Heart left ventricle (tissue), 16 donors: Measurements from ENCODE around the gene CNGB1. TPM values are rescaled to one million over a fixed set of nuclear protein-coding genes. Genes with fewer than 3 reads are reported as not detected.

Experiments
- ATAC-seq, 4 donors: fragments of 200-7000 bp; cut with Tn5 transposase; one replicate each; pipeline ENCODE4 v1.9.1; 2020 to 2022; ENCODE audit warnings: moderate library complexity in 4 of 4, mild to moderate bottlenecking in 3 of 4, moderate number of reproducible peaks in 1 of 4
- DNase-seq, 5 donors: peaks; one replicate each; pipeline ENCODE4 v3.0.0-alpha.2; 2020
- H3K27ac ChIP-seq, 12 donors: fragments of 200-600 bp; sonication (generic) in 4 of 12; one replicate each; pipeline versions ENCODE4 v1.5.0 to v1.8.0; 2016 to 2022; ENCODE audit warnings: mild to moderate bottlenecking in 2 of 12
- H3K27me3 ChIP-seq, 9 donors: fragments of 200-600 bp; sonication (generic) in 2 of 9; one replicate each; pipeline versions ENCODE4 v1.5.1 to v1.8.0; 2016 to 2022; ENCODE audit warnings: mild to moderate bottlenecking in 3 of 9
- H3K36me3 ChIP-seq, 9 donors: fragments of 200-600 bp; sonication (generic) in 2 of 9; one replicate each; pipeline versions ENCODE4 v1.5.0 to v1.8.0; 2018 to 2022; ENCODE audit warnings: mild to moderate bottlenecking in 2 of 9
- H3K4me1 ChIP-seq, 12 donors: fragments of 200-600 bp; sonication (generic) in 4 of 12; one replicate each; pipeline versions ENCODE4 v1.5.0 to v1.8.0; 2016 to 2022; ENCODE audit warnings: mild to moderate bottlenecking in 3 of 12
- H3K4me3 ChIP-seq, 12 donors: fragments of 200-600 bp; sonication (generic) in 4 of 12; one replicate each; pipeline versions ENCODE4 v1.5.0 to v1.8.0; 2017 to 2022; ENCODE audit warnings: mild to moderate bottlenecking in 9 of 12, moderate library complexity in 4 of 12
- H3K9me3 ChIP-seq, 12 donors: fragments of 200-600 bp; sonication (generic) in 4 of 12; one replicate each; pipeline versions ENCODE4 v1.5.0 to v1.8.0; 2016 to 2022; ENCODE audit warnings: mild to moderate bottlenecking in 1 of 12
- POLR2A ChIP-seq, 2 donors: fragments of 450-650 bp; IDR thresholded peaks; one replicate each; pipeline ENCODE4 v1.6.1; 2017; ENCODE audit warnings: antibody characterized with exemption in 2 of 2, mild to moderate bottlenecking in 2 of 2, moderate library complexity in 2 of 2
- WGBS, 4 donors: extraction: QIAGEN DNeasy Blood & Tissue Kit in 2 of 4; methylation state at CpG; one replicate each; pipeline versions ENCODE4 v1.1.5 to v1.1.7; 2013 to 2018; 5-methylcytosine and 5-hydroxymethylcytosine counted together
- intact Hi-C, 10 donors: fragments of 100-400 bp; cut with DNase I; formaldehyde crosslinking; loops; one replicate each; pipeline versions ENCODE4 v1.11.1 to v1.14.2; 2022
- polyA plus RNA-seq, 2 donors: library from polyadenylated mRNA; stranded (reverse); fragments of 200-250 nt; gene quantifications; one replicate each; pipeline ENCODE4 v1.2.3, GENCODE V29; 2013
- total RNA-seq, 9 donors: library from RNA; depleted of rRNA in 2 of 9; stranded (reverse); fragments of >200 nt in 2 of 9; fragmentation: NEBNext Ultra II Directional in 3 of 9; extraction: Animal tissue kit (Norgen Biotek cat#: 25700) in 3 of 9; gene quantifications; one replicate each; pipeline versions ENCODE4 v1.1.0 to v1.2.4, GENCODE V29; 2016 to 2023
- TF ChIP-seq, protein P1 (sequence below), 12 donors: fragments of 200-600 bp; sonication (generic) in 4 of 12; IDR thresholded peaks; one replicate each; pipeline versions ENCODE4 v1.5.0 to v1.8.0; 2018 to 2022; ENCODE audit warnings: antibody characterized with exemption in 12 of 12, mild to moderate bottlenecking in 5 of 12
- donor health status: ischemic (EF 13 %, LVEDD 7.1; RV severe dilation, severe dysfunction).
- donor health status: healthy with polysubstance abuse.
- donor health status: DM: no; HTN: yes; CAD: no.
- donor health status: DM: no; HTN: no; CAD: no.
- donor health status: ischemic (EF 25% LVEDD 6.9; RV normal size, moderate dysfunction).
- donor health status: ischemic (EF 25% LVEDD 5.7; RV mildly dilated, moderate dysfunction).
- donor health status: healthy.
- donor health status: DM: yes; HTN: yes; CAD: no.
- donor health status: ischemic (EF 35%, LVEDD 5.7; RV mildly dilated, moderate dysfunction).
- donor health status: nonischemic (EF 11% LVEDD 7.7; RV severe dilation, severe dysfunction).
- donor health status: DM: yes; HTN: yes; CAD: no.
- donor health status: PGD.
- donor health status: ischemic (EF 29% LVEDD 5.4; RV normal size, mild dysfunction).
- donor health status: nonischemic (EF 23%, LVEDD 6.1; RV moderate dilation, normal function).

The CNGB1 gene
- total and polyA plus RNA-seq, 11 donors = not detected

DNA sequence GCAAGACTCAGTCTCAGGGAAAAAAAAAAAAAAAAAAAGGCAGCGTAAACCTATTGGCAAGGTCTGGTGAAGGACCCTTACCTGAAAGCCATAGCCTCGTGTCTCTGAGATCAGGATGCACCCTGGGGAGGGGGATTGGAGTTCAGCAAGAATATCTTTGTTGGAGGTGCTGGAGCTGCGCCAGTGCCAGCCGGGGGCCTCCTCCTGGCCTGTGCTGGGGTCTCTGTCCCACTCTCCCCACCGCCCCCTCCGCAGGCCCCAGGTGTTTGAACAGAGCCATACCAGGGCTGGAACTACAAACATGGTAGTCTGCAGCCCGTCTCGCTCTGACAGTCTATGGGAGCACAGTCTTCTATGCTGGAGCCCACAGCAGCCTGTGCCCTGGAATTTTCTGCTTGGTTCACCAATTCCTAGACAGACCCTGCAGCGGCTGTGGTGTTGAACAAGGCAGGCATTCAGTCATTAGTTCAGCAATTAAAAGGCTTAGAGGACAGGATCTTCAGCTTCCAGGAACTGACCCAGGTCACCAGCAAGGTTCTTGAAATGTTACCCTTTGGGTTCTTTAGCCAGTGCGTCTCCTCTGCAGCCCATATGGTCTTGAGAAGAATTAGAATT is 126.4 kb downstream of the CNGB1 start:
- no peak overlapping the region for H3K27ac ChIP-seq
- ATAC-seq (no peak), DNase-seq (no peak)
- TF ChIP-seq, protein P1, sequence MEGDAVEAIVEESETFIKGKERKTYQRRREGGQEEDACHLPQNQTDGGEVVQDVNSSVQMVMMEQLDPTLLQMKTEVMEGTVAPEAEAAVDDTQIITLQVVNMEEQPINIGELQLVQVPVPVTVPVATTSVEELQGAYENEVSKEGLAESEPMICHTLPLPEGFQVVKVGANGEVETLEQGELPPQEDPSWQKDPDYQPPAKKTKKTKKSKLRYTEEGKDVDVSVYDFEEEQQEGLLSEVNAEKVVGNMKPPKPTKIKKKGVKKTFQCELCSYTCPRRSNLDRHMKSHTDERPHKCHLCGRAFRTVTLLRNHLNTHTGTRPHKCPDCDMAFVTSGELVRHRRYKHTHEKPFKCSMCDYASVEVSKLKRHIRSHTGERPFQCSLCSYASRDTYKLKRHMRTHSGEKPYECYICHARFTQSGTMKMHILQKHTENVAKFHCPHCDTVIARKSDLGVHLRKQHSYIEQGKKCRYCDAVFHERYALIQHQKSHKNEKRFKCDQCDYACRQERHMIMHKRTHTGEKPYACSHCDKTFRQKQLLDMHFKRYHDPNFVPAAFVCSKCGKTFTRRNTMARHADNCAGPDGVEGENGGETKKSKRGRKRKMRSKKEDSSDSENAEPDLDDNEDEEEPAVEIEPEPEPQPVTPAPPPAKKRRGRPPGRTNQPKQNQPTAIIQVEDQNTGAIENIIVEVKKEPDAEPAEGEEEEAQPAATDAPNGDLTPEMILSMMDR (IDR thresholded peaks at IDR 0.05) = no peak
- TF ChIP-seq POLR2A (IDR thresholded peaks at IDR 0.05) = no peak
- intact Hi-C loops = loop anchor here in 1 of 10 donors (5.0 kb wide), 1 partner anchor 62 kb away; no protein-coding TSS in a partner anchor
- no peak overlapping the region for H3K4me3 ChIP-seq
- no peaks in the 10 kb centered on the region for H3K36me3 ChIP-seq
- no peaks in the 10 kb centered on the region for H3K9me3 ChIP-seq
- H3K4me1 ChIP-seq = no peaks in the 10 kb centered on the region
- H3K27me3 ChIP-seq = no peaks in the 10 kb centered on the region
- WGBS, 4 donors = 88 to 92% (median 90%) methylated on average over 10 of the region's 10 CpGs

DNA sequence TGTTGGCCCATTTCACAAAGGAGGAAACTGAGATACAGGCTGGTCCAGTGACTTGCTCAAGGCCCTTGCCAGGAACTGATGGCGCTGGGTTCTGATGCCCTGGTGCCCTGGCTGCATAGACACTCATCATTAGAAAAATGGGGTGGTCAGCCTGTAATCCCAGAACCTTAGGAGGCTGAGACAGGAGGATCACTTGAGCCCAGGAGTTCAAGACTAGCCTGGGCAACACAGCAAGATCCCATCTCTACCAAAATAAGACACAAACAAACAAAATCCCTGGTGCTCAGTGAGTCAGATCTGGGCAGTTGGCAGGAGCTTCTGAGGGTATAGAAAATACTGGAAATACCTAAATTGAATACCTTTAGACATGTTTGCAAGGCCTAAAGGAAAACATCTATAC is 127.5 kb downstream of the CNGB1 start:
- ATAC-seq = no peak

DNA sequence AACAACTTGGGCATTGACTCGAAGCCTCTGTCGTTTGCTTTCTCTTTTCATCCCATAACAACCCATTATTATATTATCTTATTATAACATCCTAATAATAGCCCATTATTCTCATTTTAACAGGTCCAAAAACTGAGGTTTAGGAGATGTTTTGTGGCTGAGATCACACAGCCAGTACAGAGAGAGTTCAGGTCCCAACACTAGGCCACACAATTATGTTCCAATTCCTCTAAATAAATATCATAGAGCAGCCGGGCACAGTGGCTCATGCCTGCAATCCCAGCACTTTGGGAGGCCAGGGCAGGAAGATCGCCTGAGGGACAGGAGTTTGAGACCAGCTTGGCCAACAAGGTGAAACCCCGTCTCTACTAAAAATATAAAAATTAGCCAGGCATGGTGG is 128.3 kb downstream of the CNGB1 start:
- Histone ChIP-seq H3K27ac (no peak overlapping the region), H3K27me3 (no peaks in the 10 kb centered on the region), H3K4me1 (no peaks in the 10 kb centered on the region), H3K4me3 (no peak overlapping the region), H3K36me3 (no peaks in the 10 kb centered on the region), H3K9me3 (no peaks in the 10 kb centered on the region)
- intact Hi-C loops = no loop called here
- WGBS, 4 donors = 87 to 94% (median 92%) methylated on average over 5 of the region's 5 CpGs
- TF ChIP-seq, protein P1 (IDR thresholded peaks at IDR 0.05) = no peak
- TF ChIP-seq POLR2A (IDR thresholded peaks at IDR 0.05) = no peak
- ATAC-seq (no peak), DNase-seq (no peak)

More for the DNA sequence above, 127.5 kb downstream of the CNGB1 start:
- no peak overlapping the region for H3K4me3 ChIP-seq
- intact Hi-C loops = no loop called here
- no peaks in the 10 kb centered on the region for H3K9me3 ChIP-seq
- H3K4me1 ChIP-seq = no peaks in the 10 kb centered on the region
- TF ChIP-seq POLR2A (IDR thresholded peaks at IDR 0.05) = no peak
- H3K27me3 ChIP-seq = no peaks in the 10 kb centered on the region
- H3K36me3 ChIP-seq = no peaks in the 10 kb centered on the region
- H3K27ac ChIP-seq = no peak overlapping the region
- 92 to 100% (median 98%) methylated on average over 1 of the region's 1 CpG for WGBS, 4 donors
- DNase-seq = no peak

DNA sequence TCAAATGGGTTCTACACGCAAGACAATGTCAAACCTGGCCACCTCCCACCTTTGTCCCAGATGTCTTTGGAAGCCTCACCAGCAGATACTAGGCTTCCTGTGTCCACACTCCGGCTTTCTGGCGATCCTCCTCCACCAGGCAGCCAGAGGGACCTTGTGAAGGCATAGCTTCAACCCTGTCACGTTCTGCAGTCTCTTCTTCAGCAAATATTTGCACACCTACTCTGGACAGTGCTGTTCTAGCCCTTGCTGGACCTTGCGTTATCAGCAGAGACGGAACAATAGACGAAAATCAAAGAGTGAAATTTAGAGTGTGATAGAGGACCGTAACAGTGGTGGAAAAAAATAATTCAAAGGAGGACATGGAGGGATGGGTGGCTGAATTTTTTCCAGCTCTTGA is 130.1 kb downstream of the CNGB1 start:
- H3K4me3 ChIP-seq = no peak overlapping the region
- TF ChIP-seq, protein P1 (IDR thresholded peaks at IDR 0.05) = no peak
- no peaks in the 10 kb centered on the region for H3K27me3 ChIP-seq
- WGBS, 4 donors = 89 to 92% (median 91%) methylated on average over 8 of the region's 8 CpGs
- no peaks in the 10 kb centered on the region for H3K36me3 ChIP-seq
- no peaks in the 10 kb centered on the region for H3K9me3 ChIP-seq
- no peak overlapping the region for H3K27ac ChIP-seq
- DNase-seq (no peak), ATAC-seq (no peak)
- H3K4me1 ChIP-seq = no peaks in the 10 kb centered on the region
- intact Hi-C loops = no loop called here

DNA sequence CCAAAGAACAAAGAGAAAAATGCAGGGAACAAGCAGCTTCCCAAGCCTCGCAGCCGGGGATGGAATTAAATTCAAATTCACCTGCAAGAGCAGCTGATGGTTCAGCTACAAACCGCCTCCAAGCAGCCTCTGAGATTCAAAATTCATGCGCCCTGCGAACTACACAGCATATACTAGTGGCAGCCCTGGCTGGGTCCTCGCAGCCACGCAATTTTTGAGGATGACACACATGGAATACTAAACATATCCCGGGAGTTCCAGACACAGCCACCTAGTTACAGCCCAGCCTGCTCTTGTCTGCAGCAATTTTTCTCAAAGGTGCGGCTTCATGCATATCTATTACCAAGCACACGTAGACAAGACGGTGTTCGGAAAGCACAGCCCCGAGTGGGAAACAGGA is 132.8 kb downstream of the CNGB1 start:
- 62 to 74% (median 69%) methylated on average over 11 to 13 of the region's 13 CpGs for WGBS, 4 donors
- H3K4me3 ChIP-seq = no peak overlapping the region
- H3K36me3 ChIP-seq = no peaks in the 10 kb centered on the region
- TF ChIP-seq, protein P1 (IDR thresholded peaks at IDR 0.05) = no peak
- no peak for TF ChIP-seq POLR2A (IDR thresholded peaks at IDR 0.05)
- H3K27ac ChIP-seq = no peak overlapping the region
- intact Hi-C loops = no loop called here
- no peaks in the 10 kb centered on the region for H3K9me3 ChIP-seq
- H3K4me1 ChIP-seq = no peaks in the 10 kb centered on the region
- no peaks in the 10 kb centered on the region for H3K27me3 ChIP-seq
- ATAC-seq (no peak), DNase-seq (no peak)
